ENCODE data around the gene TP53BP2. TPM values are rescaled to one million over a fixed set of nuclear protein-coding genes. Genes with fewer than 3 reads are reported as not detected.
"Not testable (repeated sequence)": the region's sequence is repeated elsewhere in the genome, so short reads cannot be mapped to it uniquely, and the experiment has no call there.

The TP53BP2 gene, protein sequence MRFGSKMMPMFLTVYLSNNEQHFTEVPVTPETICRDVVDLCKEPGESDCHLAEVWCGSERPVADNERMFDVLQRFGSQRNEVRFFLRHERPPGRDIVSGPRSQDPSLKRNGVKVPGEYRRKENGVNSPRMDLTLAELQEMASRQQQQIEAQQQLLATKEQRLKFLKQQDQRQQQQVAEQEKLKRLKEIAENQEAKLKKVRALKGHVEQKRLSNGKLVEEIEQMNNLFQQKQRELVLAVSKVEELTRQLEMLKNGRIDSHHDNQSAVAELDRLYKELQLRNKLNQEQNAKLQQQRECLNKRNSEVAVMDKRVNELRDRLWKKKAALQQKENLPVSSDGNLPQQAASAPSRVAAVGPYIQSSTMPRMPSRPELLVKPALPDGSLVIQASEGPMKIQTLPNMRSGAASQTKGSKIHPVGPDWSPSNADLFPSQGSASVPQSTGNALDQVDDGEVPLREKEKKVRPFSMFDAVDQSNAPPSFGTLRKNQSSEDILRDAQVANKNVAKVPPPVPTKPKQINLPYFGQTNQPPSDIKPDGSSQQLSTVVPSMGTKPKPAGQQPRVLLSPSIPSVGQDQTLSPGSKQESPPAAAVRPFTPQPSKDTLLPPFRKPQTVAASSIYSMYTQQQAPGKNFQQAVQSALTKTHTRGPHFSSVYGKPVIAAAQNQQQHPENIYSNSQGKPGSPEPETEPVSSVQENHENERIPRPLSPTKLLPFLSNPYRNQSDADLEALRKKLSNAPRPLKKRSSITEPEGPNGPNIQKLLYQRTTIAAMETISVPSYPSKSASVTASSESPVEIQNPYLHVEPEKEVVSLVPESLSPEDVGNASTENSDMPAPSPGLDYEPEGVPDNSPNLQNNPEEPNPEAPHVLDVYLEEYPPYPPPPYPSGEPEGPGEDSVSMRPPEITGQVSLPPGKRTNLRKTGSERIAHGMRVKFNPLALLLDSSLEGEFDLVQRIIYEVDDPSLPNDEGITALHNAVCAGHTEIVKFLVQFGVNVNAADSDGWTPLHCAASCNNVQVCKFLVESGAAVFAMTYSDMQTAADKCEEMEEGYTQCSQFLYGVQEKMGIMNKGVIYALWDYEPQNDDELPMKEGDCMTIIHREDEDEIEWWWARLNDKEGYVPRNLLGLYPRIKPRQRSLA
- total RNA-seq (53.0 and 57.8 TPM in 2 replicates), polyA plus RNA-seq (27.5 and 31.6 TPM in 2 replicates)

DNA sequence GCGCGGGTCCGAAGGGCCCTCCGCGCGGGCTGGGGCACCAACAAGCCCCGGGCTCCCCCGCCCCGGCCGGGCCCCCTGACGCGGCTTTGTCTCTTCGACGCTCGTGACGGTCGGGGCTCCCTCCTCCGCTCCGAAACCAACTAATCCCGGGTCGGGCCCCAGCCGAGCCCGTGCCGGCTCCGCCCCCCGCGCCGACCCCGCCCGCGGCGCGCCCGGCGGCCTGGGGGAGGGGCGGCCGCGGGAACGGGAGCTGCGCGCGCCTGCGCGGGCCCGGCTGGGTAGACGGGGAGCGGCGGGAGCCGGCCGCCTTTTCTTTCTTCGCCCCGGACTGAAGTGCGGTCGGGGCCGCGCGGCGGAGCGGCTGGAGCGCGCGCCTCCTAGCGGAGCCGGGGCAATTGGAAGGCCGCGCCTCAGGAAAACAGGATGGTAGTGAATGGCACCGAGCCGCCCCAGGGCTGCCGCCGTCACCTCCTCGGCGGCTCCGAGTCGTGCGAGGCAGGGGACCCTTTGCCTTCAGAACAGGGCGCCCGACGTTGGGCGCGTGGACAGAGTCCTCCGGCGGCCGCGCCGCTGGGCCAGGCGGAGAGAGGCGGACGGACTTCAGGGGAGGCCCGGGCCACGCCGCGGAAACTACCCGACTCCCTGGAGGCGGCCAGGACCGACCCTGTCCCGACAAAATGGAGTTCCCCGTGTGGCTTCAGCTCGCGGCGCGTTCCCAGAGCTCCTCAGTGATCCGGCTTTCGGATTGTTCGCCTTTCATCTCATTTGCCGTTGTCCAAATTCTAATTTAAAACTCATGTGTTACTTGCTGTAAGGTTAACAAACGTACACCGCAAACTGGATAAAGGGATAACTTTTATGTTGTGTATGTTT is at the start of gene TP53BP2:
TP53BP2 (minus strand) TSS at position 138 of the 873 bp plus-strand sequence. CDS start 267 bp downstream, outside the sequence.
- peak within 1 kb of the TSS; percentile 70 for H3K4me3 ChIP-seq
- no peaks in the 10 kb centered on the region for H3K27me3 ChIP-seq
- no peaks in the 10 kb centered on the region for H3K9me3 ChIP-seq (ENCODE audit: low read depth)
- peaks cover 37% of the 10 kb centered on the region for H4K20me1 ChIP-seq (ENCODE audit: insufficient read depth, poor library complexity, severe bottlenecking)
- H3K79me2 ChIP-seq: peaks cover 52% of the 10 kb centered on the region
- peak within 1 kb of the TSS; percentile 100 for H3K27ac ChIP-seq
- H3K9me2 ChIP-seq (replicated peaks; ENCODE audit: insufficient read depth): no peaks in the 10 kb centered on the region
- 4% methylated on average over 46 of the region's 107 CpGs for whole genome bisulfite sequencing (ENCODE audit: low lambda C conversion rate, missing lambda C conversion rate)
- H3K4me2 ChIP-seq: peak within 1 kb of the TSS; percentile 88
- H3K4me1 ChIP-seq (ENCODE audit: insufficient read depth): peaks cover 24% of the 10 kb centered on the region
- no peaks in the 10 kb centered on the region for H3K36me3 ChIP-seq (replicated peaks; ENCODE audit: insufficient read depth, low read depth)
- DNase-seq (ENCODE audit: low spot score): peak; percentile 97
- TF ChIP-seq EZH2phosphoT487 (IDR thresholded peaks at IDR 0.05; ENCODE audit: low read depth, severe bottlenecking, unreplicated experiment) (no peak), EZH2 (IDR thresholded peaks at IDR 0.05; ENCODE audit: borderline replicate concordance) (no peak)
- TF ChIP-seq, protein P1, sequence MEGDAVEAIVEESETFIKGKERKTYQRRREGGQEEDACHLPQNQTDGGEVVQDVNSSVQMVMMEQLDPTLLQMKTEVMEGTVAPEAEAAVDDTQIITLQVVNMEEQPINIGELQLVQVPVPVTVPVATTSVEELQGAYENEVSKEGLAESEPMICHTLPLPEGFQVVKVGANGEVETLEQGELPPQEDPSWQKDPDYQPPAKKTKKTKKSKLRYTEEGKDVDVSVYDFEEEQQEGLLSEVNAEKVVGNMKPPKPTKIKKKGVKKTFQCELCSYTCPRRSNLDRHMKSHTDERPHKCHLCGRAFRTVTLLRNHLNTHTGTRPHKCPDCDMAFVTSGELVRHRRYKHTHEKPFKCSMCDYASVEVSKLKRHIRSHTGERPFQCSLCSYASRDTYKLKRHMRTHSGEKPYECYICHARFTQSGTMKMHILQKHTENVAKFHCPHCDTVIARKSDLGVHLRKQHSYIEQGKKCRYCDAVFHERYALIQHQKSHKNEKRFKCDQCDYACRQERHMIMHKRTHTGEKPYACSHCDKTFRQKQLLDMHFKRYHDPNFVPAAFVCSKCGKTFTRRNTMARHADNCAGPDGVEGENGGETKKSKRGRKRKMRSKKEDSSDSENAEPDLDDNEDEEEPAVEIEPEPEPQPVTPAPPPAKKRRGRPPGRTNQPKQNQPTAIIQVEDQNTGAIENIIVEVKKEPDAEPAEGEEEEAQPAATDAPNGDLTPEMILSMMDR (IDR thresholded peaks at IDR 0.05; ENCODE audit: poor library complexity): peak; percentile 74
- H2AFZ ChIP-seq: peak within 1 kb of the TSS; percentile 95

DNA sequence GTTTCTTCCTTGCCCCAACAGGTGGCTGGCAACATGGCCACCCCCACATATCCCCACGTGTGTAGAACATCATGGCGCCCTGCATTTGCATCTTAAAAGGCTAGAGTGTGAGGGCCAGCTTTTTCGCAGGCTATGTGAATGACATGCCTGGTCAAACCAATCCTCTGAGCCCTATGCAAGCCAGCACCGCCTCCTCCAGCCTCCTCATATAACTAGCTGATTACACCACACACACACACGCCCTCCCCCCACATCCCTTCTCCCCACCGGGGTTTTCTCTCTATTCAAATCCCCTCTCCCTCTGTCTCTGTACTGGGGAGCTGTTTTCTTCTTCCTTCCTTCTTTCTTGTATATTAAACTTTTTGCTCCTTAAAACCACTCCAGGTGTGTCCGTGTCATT is 44.7 kb upstream of the TP53BP2 start:
- not testable (repeated sequence) for H2AFZ ChIP-seq; H3K79me2 ChIP-seq; H3K27me3 ChIP-seq; DNase-seq (ENCODE audit: low spot score); H4K20me1 ChIP-seq (ENCODE audit: insufficient read depth, poor library complexity, severe bottlenecking); H3K27ac ChIP-seq; H3K4me1 ChIP-seq (ENCODE audit: insufficient read depth); H3K4me2 ChIP-seq; H3K4me3 ChIP-seq; H3K9me2 ChIP-seq (replicated peaks; ENCODE audit: insufficient read depth); H3K9me3 ChIP-seq (ENCODE audit: low read depth); H3K36me3 ChIP-seq (replicated peaks; ENCODE audit: insufficient read depth, low read depth)
- 63% methylated on average over 6 of the region's 7 CpGs for WGBS (ENCODE audit: low lambda C conversion rate, missing lambda C conversion rate)

DNA sequence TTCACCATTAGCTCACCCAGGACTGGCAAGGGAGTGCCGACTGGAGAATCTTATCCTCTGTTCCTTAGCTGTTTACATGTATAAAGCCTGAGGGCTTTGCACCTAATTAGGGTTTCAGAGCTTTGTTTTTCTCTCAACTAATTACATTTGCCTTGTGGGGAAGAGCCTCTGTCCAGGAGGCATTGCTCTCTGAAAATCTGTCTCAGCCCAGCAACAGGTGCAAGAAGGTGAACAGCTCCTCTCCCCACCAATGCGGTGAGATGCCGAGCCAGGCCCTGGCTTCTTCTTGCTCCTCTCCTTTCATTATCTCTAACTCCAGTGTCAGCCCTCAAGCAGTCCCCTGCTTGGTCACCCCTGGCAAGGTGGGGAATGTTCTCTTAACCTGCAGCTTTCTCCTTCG is 43.6 kb upstream of the TP53BP2 start:
- not testable (repeated sequence) for H3K4me3 ChIP-seq; H3K4me1 ChIP-seq (ENCODE audit: insufficient read depth); H3K27me3 ChIP-seq; H4K20me1 ChIP-seq (ENCODE audit: insufficient read depth, poor library complexity, severe bottlenecking); H3K4me2 ChIP-seq; DNase-seq (ENCODE audit: low spot score); H3K79me2 ChIP-seq; H3K9me2 ChIP-seq (replicated peaks; ENCODE audit: insufficient read depth); H3K36me3 ChIP-seq (replicated peaks; ENCODE audit: insufficient read depth, low read depth); H3K9me3 ChIP-seq (ENCODE audit: low read depth); H3K27ac ChIP-seq; H2AFZ ChIP-seq
- WGBS (ENCODE audit: low lambda C conversion rate, missing lambda C conversion rate): 58% methylated on average over 4 of the region's 4 CpGs
